GM19023 (cell line): ENCODE results near the gene KRT16.
"Not testable (repeated sequence)": the region's sequence is repeated elsewhere in the genome, so short reads cannot be mapped to it uniquely, and the experiment has no call there.

Experiments
- ATAC-seq: cut with Tn5 transposase; IDR thresholded peaks from one replicate; pipeline ENCODE4 v1.9.1; 2021; ENCODE audit warnings: mild to moderate bottlenecking, moderate library complexity; ENCODE audit not compliant: unreplicated experiment

The KRT16 gene

DNA sequence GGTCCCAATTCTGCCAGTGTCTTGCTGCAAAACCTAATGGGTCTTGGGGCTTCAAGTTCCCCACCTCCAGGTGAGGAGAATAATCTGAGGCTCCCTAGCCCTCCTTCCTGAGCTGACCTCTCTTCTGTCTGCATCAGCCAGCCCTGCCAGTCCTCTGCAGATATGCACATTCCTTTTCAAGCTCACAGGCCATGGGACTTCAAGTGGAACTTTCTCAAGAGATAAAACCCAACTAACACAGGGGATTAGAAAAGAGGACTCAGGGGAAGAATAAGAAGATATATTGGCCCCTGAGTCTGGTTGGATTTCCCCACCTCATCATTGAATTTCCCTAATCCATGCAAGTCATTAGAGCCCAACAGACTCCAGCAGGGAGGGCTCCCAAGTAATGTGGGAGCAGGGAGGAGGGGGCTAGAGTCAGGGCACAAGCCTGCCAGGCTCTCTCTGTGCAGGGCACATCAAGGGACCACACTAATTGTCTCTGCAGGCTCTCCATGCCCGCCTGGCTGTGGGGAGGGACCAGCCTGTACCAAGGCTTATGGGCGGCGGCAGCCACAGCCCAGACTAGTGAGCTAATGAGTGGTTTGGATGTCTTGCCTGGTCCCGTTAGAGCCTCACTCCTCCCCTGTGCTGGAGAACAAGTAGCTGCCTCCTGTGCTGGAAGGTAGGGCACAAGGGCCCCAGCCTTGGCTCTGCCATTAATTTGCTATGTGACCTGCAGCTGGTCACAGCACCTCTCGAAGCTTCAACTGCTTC is 27.1 kb downstream of the KRT16 start:
- no peak for ATAC-seq

DNA sequence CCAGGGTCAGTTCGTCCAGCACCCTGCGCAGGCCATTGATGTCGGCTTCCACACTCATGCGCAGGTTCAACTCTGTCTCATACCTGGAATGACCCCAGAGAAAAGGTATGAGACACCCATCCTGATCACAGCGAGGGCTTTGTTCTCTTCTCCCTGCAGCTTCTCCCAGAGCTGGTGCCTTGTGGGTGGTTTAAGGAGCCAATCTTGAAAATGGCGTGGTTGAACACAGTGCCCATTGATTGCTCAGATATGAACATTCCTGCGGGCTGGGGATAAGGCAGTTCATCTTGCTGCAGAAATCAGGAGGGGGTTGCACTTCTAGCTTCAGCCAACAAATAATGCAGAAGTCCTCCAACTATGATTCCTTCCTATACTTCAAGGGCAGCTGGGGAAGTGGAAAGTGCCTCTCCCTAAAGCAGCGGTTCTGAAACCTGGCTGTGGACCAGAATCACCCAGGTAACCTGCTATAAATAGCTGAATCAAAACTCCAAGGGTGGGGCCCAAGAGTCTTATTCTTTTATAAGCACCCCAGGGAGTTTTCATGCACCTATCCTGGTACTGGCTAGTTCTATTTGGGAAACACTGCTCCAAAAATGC is 28.1 kb downstream of the KRT16 start:
- not testable (repeated sequence) for ATAC-seq

DNA sequence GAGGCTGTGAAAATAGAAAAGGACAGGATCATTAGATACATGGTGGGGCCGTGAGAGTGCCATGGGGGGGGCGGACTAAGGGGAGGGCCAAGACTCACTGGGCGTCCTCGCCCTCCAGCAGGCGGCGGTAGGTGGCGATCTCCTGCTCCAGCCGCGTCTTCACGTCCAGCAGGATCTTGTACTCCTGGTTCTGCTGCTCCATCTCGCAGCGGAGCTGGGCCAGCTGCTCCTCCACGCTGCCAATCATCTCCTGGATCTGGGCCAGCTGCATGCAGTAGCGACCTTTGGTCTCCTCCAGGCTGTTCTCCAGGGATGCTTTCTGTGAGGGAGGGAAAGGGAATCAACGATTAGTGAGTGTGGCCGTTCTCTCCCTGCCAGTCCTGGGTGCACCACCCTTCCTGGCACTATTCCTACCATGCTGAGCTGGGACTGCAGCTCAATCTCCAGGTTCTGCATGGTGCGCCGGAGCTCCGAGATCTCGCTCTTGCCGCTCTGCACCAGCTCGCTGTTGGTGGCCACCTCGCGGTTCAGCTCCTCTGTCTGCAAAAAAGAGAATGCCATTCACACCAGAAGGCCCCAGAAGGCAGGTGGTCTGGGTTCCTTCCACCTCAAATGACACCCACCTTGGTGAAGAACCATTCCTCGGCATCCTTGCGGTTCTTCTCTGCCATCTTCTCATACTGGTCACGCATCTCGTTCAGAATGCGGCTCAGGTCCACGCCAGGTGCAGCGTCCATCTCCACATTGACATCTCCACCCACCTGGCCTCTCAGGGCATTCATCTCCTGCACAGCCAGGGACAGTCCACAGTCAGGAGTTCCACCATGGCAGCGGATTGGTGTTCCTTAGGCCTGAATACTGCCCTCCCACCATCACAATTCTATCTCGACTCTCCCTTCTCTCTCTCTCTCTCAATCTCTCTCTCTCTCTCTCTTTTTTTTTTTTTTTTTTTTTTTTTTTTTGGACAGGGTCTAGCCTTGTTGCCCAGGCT is 29.1 kb downstream of the KRT16 start:
- no peak for ATAC-seq

DNA sequence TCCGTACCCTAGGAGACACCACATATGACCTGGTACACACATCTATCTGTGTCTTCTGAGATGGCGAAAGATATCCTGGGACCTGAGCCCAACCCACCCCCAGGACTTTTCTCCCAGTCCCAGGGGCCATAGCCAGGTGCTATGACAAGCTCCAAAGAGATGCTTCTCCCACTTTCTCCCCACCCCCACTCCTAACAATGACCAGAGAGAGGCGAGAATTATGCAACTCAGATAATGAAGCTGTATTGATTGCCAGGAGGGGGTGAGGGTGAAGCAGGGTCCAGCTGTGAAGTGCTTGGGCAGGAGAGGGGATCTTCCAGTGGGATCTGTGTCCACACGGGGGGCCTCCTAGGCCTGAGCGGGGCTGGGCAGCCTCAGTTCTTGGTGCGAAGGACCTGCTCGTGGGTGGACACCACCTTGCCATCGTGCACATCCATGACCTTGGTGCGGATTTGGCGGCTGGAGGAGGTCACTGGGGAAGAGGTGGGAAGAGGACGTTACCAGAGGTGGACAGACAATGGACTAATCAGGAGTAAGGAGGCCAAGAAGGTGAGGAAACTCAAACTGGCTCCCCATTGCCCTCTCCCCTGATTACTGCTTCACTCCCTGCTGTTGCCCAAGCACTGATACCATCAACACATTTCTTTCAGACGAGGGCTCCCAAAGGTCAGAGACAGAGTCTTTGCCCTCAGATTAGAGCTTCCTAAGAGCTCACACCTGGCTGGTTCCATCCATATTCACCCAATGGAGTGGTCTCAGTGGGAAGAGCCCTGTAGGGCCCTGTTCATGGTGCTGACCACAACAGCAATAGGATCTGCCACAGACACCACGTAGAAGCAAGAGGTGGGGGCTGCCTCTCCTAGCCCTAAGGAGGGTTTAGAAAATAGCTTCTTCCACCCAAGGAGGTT is 30.3 kb downstream of the KRT16 start:
- not testable (repeated sequence) for ATAC-seq

DNA sequence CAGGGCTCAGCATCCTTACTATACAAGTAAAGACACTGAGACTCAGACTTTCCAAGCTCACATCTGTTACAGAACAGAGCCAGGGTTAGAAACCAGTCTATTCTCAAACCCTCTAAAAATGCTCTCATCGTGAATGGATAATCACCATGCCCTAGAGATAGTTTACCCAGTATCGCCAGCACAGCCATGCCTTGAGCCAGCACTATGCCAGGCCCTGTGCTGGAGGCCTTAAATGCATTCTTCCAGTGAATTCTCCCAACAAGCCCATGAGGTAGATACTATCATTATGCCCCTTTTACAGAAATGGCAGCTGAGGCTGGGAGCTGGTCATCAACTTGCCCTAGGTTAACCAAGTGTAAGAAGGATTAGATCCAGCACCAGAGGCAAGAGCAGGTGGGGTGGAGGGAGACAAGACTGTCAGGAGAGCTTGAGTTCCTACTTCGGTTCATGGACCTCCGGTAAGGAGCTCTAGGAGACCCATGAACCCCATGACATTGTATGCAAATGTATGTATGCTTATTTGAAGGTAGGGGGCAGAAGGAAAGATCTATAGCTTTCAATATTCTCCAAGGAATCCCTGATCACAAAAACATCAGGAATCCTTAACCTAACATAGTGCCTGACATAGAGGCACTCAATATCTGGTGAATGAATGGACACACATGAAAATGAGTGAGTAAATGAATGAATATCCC is 31.1 kb downstream of the KRT16 start:
- ATAC-seq, result no peak

DNA sequence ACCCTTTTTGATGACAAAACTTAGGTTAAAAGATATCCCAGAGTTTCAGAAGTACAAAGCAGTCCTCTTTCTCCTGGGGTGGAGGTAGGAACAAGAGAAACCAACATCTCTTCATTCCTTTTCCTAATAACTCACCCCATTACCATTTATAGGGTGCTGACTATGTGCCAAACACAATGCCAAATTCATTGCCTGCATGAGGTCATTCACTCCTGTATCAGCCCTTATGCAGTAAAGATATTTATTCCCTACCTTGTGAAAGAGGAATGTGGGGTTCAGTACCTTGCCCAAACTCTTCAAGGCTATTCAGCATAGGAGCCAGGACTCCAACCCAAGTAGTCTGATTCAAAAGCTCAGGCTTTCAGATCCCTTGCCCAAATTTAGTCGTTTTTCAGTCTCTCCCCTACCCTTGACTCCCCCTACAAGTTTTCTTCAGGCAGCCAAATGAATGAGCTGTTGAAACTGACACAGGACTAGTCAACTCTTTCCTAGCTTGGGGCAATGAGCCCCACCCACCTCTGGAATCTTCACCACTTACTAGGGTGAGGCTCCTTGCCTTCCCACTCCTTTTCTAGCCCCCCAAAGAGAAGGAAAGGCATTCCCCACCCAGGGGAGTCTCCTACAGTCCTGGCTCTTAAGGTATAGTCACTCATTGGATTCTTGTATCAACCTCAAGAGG is 31.7 kb downstream of the KRT16 start:
- ATAC-seq, result no peak

DNA sequence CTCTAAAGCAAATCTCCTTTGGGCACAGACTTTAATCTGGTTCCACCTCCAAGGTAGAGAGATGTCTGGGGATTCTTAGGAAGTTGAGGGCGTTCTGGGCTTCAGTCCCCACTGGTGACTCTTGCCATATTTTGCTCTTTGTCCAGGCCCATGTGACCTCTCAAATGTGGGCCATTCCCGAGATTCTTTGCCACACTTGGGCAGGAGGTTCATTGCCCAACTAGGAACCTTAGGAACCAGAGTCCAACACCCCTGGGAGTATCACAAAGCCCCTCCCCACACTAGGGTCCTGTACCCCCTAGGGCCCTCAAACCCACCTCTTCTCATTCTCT is 32.4 kb downstream of the KRT16 start:
- no peak for ATAC-seq

DNA sequence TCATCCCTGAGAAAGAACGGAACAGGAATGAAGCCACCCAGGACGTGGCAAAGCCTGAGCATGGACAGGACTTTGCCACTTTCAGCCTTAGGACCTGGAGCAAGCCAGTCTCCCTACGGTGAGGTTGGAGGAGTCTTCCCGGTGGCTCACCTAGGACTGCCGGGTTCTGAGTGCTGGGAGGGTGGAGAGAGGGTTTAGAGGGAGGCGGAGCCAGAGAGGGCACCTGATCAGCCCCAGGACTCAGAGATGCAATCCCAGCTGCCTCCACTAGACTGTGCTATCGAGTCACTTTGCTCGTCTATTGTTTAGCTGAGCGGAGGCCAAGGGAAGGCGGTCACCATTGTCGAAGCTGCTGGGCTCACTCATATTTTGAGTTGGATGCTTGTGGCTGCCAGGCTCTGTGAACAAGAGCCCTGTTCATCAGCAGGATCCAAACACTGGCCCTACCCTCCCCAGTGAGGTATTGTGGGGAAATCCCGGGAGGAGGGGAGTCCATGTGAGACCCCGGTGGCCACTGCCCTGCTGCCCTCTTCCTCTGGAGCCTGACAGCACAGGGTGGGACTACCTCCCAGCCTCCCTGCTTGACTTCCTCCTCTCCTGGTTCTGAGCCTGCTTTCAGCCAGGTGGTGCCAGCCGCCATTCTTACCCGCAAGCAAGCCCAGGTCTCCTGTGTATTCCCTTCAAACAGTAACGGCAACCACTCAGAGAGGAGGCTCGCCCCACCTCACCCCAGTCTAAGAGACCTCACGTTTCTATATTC is 32.9 kb downstream of the KRT16 start:
- ATAC-seq, result no peak

DNA sequence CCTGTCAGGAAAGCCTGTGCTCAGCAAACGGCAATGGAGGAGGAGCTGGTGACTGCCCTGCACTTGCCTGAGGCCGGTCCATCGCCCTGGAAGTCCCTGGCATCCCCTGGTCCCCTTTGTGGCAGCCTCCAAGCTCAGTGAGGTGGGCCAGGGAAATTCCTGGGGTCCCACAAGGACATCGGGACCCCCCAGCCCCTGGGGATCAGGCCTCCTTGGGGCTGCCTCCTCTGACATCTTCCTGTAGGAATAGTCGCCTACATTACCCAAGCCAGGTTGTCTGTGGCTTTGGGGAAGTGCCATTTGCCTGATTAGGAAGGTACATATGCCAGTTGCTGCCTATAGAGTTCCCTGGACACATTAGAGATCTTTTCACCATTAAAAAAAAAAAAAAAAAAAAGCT is 33.6 kb downstream of the KRT16 start:
- no peak for ATAC-seq

DNA sequence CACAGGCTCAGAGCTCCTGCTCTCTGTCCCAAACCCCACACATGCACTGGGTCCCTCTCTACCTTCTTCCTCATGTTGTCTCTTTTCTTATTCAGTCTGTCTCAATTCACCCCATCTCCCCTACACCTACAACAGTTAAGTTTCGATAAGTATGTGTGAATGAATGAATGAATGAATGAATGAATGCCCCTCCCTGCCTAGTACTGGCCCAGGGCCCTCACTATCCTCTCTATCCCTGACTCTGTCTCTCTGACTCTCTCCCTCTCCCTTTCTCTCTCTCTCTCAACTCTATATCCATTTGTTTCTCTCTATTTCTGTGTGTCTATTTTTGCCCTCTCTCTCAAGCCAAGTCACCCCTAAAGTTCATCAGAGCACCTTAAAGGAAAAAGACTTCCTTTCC is 34.0 kb downstream of the KRT16 start:
- ATAC-seq, result no peak

DNA sequence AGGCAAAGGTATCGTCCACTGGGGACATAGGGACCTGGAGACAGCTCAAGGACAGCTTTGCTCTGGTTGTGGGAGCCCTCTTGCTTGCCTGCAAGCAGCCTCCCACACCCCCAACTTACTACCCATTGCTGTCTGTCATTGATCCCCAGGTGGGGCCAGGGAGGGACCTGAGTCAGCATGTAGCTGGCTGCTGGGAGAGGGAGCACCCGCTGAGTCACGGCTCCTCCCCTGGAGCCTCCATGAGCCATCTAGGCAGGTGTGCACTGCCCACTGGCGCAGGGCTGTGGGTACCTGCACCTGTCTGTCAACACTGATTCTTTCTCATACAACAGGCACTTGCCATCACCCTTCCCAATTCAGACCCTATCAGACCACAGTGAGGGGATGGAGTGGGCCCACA is 35.8 kb downstream of the KRT16 start:
- not testable (repeated sequence) for ATAC-seq

DNA sequence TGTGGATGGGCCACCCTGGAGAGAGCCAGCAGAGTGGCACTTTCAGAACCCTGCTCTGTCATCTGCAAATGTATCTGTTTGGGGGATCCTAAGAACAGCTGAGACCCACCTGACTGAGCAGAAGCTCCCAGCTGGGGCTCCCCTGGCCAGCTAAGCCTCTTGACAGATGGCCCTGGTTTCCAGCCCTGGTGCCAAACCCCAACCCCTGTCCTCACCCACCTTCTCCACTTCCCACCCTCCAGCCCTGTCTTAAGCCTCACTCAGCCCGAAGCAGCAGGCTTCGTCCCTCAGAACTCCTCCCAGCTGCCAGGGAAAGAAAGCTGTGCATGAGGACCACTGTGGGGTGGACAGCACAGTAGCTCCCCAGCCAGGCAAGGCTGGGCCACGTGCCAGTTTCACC is 37.2 kb downstream of the KRT16 start:
- no peak for ATAC-seq

DNA sequence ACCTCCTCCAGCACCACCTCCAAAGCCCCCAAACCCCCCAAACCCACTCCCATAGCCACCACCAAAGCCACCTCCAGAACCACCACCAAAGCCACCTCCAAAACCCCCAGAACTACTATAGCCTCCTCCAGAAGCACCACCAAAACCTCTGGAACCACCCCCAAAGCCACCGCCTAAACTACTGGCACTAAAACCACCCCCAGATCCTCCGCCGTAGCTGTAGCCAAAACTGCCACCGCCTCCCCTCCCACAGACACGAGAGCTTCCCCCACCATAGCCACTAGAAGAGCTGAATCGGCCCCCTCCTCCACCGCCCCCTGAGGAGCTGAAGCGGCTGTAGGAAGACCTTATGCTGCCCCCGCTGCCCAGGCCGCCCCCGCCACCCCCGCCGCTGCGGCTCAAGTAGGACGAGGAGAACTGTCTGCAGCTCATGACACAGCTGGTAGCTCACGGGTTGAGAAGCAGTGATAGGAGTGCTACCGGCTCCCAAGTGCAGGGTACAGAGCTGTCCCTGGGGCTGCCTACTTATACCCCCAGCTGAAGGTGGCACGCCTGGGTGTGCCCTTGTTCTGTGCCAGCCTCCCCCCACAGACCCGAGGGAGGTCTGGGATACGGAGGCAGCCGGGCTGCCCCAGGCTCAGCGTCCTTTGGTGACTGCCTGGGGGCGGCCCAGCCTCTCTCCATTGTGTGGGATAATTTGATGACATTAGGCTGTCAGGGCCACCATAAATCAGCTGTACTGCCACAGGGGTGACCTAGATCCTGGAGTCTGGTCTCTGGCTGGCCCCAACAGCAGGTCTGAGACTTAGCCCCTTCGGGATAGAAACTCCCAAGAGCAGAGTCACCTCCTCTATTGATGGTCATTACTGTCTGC is 40.8 kb downstream of the KRT16 start, which contains the start of gene KRT9:
Gene KRT9, minus strand, starts transcription at position 499 of the 874 bp plus-strand sequence. Its CDS starts 67 bp downstream, at position 432.
- no peak for ATAC-seq

DNA sequence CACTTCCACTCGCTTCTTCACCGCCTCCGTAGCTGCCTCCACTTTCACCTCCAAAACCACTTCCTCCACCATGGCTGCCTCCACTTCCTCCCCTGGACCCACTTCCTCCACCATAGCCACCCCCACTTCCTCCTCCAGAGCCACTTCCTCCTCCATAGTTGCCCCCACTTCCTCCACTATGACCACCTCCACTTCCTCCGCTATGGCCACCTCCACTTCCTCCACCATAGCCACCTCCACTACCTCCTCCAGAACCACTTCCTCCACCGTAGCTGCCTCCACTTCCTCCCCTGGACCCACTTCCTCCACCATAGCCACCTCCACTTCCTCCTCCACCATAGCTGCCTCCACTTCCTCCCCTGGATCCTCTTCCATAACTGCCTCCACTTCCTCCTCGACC is 45.2 kb downstream of the KRT16 start:
- no peak for ATAC-seq

DNA sequence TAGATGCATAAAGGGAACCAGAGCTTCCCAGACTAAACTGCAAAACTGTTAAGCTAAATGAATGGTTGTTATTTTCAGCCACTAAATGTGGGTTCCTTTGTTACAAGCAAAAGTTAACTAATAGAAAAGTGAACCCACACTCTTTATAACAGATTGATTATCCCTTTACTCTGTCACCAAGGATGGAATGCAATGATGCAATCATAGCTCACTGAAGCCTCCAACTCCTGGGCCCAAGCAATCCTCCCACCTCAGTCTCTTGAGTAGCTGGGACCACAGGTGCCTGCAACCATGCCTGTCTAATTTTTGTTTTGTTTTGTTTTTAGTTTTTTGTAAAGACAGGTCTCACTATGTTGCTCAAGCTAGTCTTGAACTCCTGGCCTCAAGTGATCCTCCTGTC is 47.2 kb downstream of the KRT16 start:
- no peak for ATAC-seq

DNA sequence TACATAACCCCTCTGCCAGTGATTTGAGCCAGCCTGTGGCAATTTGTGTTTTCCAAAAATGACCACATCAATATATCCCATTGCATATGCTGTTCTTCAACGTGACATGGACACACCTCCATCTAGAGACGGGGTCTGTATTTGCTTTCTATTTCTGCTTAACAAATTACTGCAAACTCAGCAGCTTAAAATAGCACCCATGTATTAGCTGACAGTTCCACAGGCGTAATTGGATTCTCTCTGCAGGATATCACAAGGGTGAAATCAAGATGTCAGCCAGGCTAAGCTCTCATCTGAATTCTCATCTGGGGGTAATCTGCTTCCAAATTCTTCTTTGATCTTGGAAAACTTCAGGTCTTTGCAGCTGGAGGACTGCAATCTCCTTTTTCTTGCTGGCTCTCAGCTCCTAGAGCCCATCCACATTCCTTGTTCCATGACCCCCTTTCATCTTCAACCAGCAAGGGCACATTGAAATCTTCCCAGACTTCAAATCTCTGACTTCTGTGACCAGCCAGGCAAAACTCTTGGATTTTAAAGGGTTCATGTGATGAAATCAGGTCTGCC is 48.9 kb downstream of the KRT16 start:
- ATAC-seq, result no peak

DNA sequence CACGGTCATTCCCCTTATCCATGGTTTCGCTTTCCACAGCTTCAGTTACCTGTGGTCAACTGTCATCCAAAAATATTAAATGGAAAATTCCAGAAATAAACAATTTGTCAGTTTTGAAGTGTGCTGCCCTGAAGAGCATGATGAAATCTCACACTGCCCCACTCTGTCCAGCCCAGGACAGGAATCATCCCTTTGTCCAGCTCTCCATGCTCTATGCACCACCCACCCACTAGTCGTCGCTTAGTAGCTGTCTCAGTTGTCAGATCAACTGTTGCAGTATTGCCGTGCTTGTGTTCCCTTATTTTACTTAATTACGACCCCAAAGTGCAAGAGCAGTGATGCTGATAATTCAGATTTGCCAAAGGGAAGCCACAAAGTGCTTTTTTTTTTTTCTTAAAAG is 51.0 kb downstream of the KRT16 start:
- ATAC-seq, result no peak
